ENCODE results near the gene HNRNPA1L2.

HNRNPA1L2 gene

DNA sequence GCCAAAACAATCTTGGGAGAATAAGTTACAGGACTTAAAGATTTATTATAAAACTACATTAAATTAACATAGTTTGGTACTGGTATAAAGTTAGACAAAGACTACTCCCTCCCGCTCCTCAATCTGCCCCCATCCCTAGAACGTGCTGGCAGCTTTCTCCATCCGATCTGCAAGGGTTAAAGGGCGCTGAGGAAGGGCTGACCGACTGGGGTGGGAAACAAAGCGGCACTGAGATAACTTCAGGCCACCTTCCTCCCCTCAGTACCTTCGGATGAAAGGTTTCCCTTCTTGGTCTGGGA lies 9.6 kb downstream of the HNRNPA1L2 start (continued):
- TF ChIP-seq, protein P1, sequence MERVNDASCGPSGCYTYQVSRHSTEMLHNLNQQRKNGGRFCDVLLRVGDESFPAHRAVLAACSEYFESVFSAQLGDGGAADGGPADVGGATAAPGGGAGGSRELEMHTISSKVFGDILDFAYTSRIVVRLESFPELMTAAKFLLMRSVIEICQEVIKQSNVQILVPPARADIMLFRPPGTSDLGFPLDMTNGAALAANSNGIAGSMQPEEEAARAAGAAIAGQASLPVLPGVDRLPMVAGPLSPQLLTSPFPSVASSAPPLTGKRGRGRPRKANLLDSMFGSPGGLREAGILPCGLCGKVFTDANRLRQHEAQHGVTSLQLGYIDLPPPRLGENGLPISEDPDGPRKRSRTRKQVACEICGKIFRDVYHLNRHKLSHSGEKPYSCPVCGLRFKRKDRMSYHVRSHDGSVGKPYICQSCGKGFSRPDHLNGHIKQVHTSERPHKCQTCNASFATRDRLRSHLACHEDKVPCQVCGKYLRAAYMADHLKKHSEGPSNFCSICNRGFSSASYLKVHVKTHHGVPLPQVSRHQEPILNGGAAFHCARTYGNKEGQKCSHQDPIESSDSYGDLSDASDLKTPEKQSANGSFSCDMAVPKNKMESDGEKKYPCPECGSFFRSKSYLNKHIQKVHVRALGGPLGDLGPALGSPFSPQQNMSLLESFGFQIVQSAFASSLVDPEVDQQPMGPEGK (CRISPR knock-in tag; IDR thresholded peaks at IDR 0.05; ENCODE audit: borderline replicate concordance) = no peak
- no peak for TF ChIP-seq BACH2 (CRISPR knock-in tag; IDR thresholded peaks at IDR 0.05; ENCODE audit: borderline replicate concordance)
- TF ChIP-seq PPARA (CRISPR knock-in tag; IDR thresholded peaks at IDR 0.05; ENCODE audit: borderline replicate concordance) = no peak
- no peak for TF ChIP-seq ZC3H10 (CRISPR knock-in tag; IDR thresholded peaks at IDR 0.05)
- TF ChIP-seq, protein P2, sequence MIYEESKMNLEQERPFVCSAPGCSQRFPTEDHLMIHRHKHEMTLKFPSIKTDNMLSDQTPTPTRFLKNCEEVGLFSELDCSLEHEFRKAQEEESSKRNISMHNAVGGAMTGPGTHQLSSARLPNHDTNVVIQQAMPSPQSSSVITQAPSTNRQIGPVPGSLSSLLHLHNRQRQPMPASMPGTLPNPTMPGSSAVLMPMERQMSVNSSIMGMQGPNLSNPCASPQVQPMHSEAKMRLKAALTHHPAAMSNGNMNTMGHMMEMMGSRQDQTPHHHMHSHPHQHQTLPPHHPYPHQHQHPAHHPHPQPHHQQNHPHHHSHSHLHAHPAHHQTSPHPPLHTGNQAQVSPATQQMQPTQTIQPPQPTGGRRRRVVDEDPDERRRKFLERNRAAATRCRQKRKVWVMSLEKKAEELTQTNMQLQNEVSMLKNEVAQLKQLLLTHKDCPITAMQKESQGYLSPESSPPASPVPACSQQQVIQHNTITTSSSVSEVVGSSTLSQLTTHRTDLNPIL (CRISPR knock-in tag; IDR thresholded peaks at IDR 0.05; ENCODE audit: low read depth) = no peak
- TF ChIP-seq ISL1 (CRISPR knock-in tag; IDR thresholded peaks at IDR 0.05) = no peak
- TF ChIP-seq ZFP3 (CRISPR knock-in tag; IDR thresholded peaks at IDR 0.05) = peak; percentile 35; the same call in 1 of the 2 replicates
- peak; percentile 68; the same call in 1 of the 2 replicates for TF ChIP-seq ESRRG (CRISPR knock-in tag; IDR thresholded peaks at IDR 0.05)

DNA sequence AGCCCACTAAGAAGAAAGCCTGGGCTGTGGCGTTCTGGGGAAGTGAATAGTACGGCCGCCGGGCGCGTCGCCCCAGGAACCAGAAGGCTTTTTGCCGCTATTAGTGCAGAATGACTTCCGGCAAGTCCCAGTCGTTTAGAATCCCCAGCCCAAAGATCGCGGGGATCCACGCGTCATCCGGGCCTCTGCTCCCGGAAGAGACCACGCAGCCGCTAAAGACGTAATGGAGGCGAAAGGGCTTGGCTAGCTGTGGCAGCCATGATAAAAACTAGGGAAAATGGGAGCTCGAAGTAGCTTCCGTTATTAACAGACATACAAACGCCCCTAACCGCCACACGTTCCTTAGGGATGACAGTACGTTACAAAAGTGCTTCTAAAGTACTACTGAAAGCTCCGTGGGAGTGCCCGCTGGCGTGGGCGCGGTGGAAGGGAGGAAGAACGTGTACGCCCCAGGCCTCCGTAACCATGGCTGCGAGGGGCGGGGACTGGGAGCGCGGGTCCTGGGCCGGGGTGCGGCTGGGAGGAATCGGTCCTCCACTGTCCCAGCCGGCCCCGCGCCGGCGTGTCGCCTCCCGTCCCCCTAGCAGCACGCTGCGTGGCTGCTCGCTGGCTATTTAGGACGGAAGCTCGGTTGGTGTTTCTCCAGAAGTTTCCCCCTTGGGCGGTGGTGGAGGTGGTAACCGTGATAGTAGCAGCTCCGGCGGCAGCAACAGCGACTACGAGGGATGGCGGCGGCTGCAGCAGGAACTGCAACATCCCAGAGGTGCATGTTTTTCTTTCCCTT lies 10.2 kb downstream of the HNRNPA1L2 start, which contains the start of gene SUGT1:
SUGT1 (plus strand) TSS at position 641 of the 784 bp plus-strand sequence; CDS start at position 726, 85 bp downstream.
- TF ChIP-seq GLIS3 (CRISPR knock-in tag; IDR thresholded peaks at IDR 0.05) = 0 out of 2 replicates have a peak, but pooled peaks have one; percentile 4
- no peak for TF ChIP-seq PPARA (CRISPR knock-in tag; IDR thresholded peaks at IDR 0.05; ENCODE audit: borderline replicate concordance)
- ATAC-seq = peak; percentile 97

DNA sequence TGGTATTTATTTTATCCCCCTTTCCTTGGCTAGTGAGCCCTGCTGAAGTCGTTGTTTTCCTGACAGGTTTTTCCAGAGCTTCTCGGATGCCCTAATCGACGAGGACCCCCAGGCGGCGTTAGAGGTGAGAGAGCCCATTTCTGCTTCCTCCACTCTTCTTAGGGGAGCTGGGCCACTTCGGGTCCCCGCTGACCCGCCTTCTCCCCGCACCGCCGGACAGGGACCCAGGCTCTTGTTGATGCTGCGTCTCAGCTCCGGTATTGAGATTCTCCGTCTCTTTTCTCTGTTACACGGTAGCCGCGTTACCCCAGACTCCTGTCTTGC lies 10.7 kb downstream of the HNRNPA1L2 start:
- TF ChIP-seq ZNF8 (CRISPR knock-in tag; IDR thresholded peaks at IDR 0.05) (0 out of 2 replicates have a peak, but pooled peaks have one; percentile 3), RARB (CRISPR knock-in tag; IDR thresholded peaks at IDR 0.05) (no peak)
- peak; percentile 32 for ATAC-seq

DNA sequence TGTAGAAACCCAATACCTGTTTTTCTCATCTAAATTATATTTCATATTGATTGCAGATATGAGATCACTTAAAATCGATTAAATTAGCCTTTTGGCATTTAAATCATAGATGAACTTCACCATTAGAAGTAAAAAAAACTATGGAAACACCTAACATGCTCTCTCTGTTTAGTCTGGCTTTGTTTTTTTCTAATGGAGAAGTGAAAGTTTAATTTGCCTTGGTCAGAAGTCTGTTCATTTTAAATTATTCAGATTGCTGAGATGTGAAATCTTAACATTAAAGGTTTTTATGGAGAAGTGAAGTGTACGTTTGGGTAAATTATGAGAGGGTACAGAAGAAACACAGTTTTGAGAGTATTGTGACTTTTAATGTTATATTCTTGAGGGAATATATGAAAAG lies 17.1 kb downstream of the HNRNPA1L2 start:
- no peak for ATAC-seq
- TF ChIP-seq, protein P3, sequence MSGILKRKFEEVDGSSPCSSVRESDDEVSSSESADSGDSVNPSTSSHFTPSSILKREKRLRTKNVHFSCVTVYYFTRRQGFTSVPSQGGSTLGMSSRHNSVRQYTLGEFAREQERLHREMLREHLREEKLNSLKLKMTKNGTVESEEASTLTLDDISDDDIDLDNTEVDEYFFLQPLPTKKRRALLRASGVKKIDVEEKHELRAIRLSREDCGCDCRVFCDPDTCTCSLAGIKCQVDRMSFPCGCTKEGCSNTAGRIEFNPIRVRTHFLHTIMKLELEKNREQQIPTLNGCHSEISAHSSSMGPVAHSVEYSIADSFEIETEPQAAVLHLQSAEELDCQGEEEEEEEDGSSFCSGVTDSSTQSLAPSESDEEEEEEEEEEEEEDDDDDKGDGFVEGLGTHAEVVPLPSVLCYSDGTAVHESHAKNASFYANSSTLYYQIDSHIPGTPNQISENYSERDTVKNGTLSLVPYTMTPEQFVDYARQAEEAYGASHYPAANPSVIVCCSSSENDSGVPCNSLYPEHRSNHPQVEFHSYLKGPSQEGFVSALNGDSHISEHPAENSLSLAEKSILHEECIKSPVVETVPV (CRISPR knock-in tag; IDR thresholded peaks at IDR 0.05) = no peak
- TF ChIP-seq ZNF8 (CRISPR knock-in tag; IDR thresholded peaks at IDR 0.05) = no peak
- TF ChIP-seq ZFP30 (CRISPR knock-in tag; IDR thresholded peaks at IDR 0.05) = no peak
- no peak for TF ChIP-seq ZFP3 (CRISPR knock-in tag; IDR thresholded peaks at IDR 0.05)
- TF ChIP-seq, protein P2 (CRISPR knock-in tag; IDR thresholded peaks at IDR 0.05; ENCODE audit: low read depth) = no peak
- TF ChIP-seq ZC3H10 (CRISPR knock-in tag; IDR thresholded peaks at IDR 0.05) = no peak
- TF ChIP-seq TCF4 (CRISPR knock-in tag; IDR thresholded peaks at IDR 0.05; ENCODE audit: borderline replicate concordance) = no peak
- no peak for TF ChIP-seq ZNF565 (CRISPR knock-in tag; conservative IDR thresholded peaks at IDR 0.05; ENCODE audit: low read depth)
- no peak for TF ChIP-seq ARNTL (CRISPR knock-in tag; IDR thresholded peaks at IDR 0.05; ENCODE audit: borderline replicate concordance, low read depth)
- no peak for TF ChIP-seq RARB (CRISPR knock-in tag; IDR thresholded peaks at IDR 0.05)
- no peak for TF ChIP-seq TOX (CRISPR knock-in tag; IDR thresholded peaks at IDR 0.05; ENCODE audit: borderline replicate concordance)
- no peak for TF ChIP-seq CSDC2 (CRISPR knock-in tag; IDR thresholded peaks at IDR 0.05)
- no peak for TF ChIP-seq ESRRG (CRISPR knock-in tag; IDR thresholded peaks at IDR 0.05)
- TF ChIP-seq, protein P4, sequence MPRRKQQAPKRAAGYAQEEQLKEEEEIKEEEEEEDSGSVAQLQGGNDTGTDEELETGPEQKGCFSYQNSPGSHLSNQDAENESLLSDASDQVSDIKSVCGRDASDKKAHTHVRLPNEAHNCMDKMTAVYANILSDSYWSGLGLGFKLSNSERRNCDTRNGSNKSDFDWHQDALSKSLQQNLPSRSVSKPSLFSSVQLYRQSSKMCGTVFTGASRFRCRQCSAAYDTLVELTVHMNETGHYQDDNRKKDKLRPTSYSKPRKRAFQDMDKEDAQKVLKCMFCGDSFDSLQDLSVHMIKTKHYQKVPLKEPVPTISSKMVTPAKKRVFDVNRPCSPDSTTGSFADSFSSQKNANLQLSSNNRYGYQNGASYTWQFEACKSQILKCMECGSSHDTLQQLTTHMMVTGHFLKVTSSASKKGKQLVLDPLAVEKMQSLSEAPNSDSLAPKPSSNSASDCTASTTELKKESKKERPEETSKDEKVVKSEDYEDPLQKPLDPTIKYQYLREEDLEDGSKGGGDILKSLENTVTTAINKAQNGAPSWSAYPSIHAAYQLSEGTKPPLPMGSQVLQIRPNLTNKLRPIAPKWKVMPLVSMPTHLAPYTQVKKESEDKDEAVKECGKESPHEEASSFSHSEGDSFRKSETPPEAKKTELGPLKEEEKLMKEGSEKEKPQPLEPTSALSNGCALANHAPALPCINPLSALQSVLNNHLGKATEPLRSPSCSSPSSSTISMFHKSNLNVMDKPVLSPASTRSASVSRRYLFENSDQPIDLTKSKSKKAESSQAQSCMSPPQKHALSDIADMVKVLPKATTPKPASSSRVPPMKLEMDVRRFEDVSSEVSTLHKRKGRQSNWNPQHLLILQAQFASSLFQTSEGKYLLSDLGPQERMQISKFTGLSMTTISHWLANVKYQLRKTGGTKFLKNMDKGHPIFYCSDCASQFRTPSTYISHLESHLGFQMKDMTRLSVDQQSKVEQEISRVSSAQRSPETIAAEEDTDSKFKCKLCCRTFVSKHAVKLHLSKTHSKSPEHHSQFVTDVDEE (CRISPR knock-in tag; IDR thresholded peaks at IDR 0.05) = no peak
- TF ChIP-seq, protein P5, sequence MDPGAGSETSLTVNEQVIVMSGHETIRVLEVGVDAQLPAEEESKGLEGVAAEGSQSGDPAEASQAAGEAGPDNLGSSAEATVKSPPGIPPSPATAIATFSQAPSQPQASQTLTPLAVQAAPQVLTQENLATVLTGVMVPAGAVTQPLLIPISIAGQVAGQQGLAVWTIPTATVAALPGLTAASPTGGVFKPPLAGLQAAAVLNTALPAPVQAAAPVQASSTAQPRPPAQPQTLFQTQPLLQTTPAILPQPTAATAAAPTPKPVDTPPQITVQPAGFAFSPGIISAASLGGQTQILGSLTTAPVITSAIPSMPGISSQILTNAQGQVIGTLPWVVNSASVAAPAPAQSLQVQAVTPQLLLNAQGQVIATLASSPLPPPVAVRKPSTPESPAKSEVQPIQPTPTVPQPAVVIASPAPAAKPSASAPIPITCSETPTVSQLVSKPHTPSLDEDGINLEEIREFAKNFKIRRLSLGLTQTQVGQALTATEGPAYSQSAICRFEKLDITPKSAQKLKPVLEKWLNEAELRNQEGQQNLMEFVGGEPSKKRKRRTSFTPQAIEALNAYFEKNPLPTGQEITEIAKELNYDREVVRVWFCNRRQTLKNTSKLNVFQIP (CRISPR knock-in tag; IDR thresholded peaks at IDR 0.05; ENCODE audit: borderline replicate concordance, low read depth) = no peak

Data from SK-N-SH treated with all-trans-retinoic acid at 6 μM for 48 hours (cell line).